MM.1S (cell line): ENCODE data around the gene FHDC1.

Experiments
- DNase-seq: peaks from one replicate; pipeline ENCODE4 v3.0.0-alpha.2; 2015
- H2AFZ ChIP-seq: fragments of 300-600 bp; sonication (generic); 2 replicates; pipeline ENCODE4 v1.6.0; 2016; ENCODE audit warnings: antibody characterized with exemption, low read length
- H3F3A ChIP-seq: fragments of 300-600 bp; sonication (generic); 2 replicates; pipeline ENCODE4 v1.6.1; 2016; ENCODE audit warnings: mild to moderate bottlenecking, antibody characterized with exemption, low read length, moderate library complexity, mixed read lengths; ENCODE audit not compliant: insufficient read depth
- H3K27ac ChIP-seq: fragments of 300-600 bp; sonication (generic); 2 replicates; pipeline ENCODE4 v1.5.1; 2016; ENCODE audit warnings: mild to moderate bottlenecking, low read length
- H3K27me3 ChIP-seq: fragments of 300-600 bp; sonication (generic); replicated peaks from 2 replicates; pipeline ENCODE4 v1.6.0; 2016; ENCODE audit warnings: low read length; ENCODE audit not compliant: insufficient read depth
- H3K36me3 ChIP-seq: fragments of 300-600 bp; sonication (generic); replicated peaks from 2 replicates; pipeline ENCODE4 v1.6.1; 2016; ENCODE audit warnings: mild to moderate bottlenecking, low read length, mixed read lengths; ENCODE audit not compliant: insufficient read depth
- H3K4me1 ChIP-seq: fragments of 300-600 bp; sonication (generic); 2 replicates; pipeline ENCODE4 v1.6.1; 2016; ENCODE audit warnings: low read length, mixed read lengths
- H3K4me2 ChIP-seq: fragments of 300-600 bp; sonication (generic); 2 replicates; pipeline ENCODE4 v1.6.0; 2016; ENCODE audit warnings: low read depth, low read length
- H3K4me3 ChIP-seq: fragments of 300-600 bp; sonication (generic); 2 replicates; pipeline ENCODE4 v1.5.1; 2016; ENCODE audit warnings: low read length, mixed read lengths
- H3K79me2 ChIP-seq: fragments of 300-600 bp; sonication (generic); 2 replicates; pipeline ENCODE4 v1.6.1; 2016; ENCODE audit warnings: mixed run types, low read length, mixed read lengths
- H3K9ac ChIP-seq: fragments of 300-600 bp; sonication (generic); 2 replicates; pipeline ENCODE4 v1.6.1; 2016; ENCODE audit warnings: low read length, mixed read lengths
- H3K9me2 ChIP-seq: fragments of 300-600 bp; sonication (generic); replicated peaks from 2 replicates; pipeline ENCODE4 v1.6.1; 2016; ENCODE audit warnings: mild to moderate bottlenecking, low read length, mixed read lengths; ENCODE audit not compliant: insufficient read depth
- H3K9me3 ChIP-seq: fragments of 300-600 bp; sonication (generic); replicated peaks from 2 replicates; pipeline ENCODE4 v1.6.1; 2016; ENCODE audit warnings: mild to moderate bottlenecking, low read length, mixed read lengths; ENCODE audit not compliant: insufficient read depth
- H4K20me1 ChIP-seq: fragments of 300-600 bp; sonication (generic); 2 replicates; pipeline ENCODE4 v1.6.1; 2016; ENCODE audit warnings: mild to moderate bottlenecking, low read length, moderate library complexity, mixed read lengths; ENCODE audit not compliant: insufficient read depth
- EZH2 ChIP-seq: fragments of 300-600 bp; sonication (generic); optimal IDR thresholded peaks from 2 replicates; pipeline ENCODE3; 2017; ENCODE audit warnings: low read depth, mild to moderate bottlenecking, antibody characterized with exemption, low read length, mixed read lengths
- EZH2phosphoT487 ChIP-seq: fragments of 300-600 bp; sonication (generic); IDR thresholded peaks from 2 replicates; pipeline ENCODE4 v1.6.1; 2018; ENCODE audit warnings: antibody characterized with exemption, low read length
- TF ChIP-seq, protein P1 (sequence below): fragments of 300-600 bp; sonication (generic); IDR thresholded peaks from 2 replicates; pipeline ENCODE4 v1.5.1; 2016; ENCODE audit warnings: antibody characterized with exemption, low read length, mixed read lengths

Gene FHDC1

DNA sequence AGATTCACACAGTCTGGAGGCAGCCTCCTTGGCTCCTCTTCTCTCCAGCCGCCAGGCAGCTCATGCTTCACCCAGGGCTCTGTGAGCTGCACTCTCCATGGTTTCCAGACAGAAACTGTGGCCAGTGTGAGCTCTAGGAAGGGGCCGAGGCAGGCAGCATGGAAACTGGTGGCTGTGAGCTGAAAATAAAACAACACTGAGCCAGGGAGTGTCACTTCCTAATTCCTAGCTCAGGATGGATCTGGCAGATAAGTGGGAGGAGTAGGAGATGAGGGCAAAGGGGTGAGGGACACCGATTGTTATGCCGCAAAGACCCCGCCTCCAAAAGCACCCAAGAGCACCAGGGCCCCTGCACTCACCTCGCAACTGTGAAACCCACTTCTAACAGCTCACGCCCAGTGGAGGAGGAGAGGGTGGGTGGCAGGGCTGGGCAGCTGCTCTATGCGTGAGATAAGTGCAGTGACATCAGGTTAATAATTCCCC, 69.8 kb downstream of the FHDC1 start:
- Histone ChIP-seq H3K4me3 (no peak overlapping the region), H3K27ac (no peak overlapping the region), H3K79me2 (no peaks in the 10 kb centered on the region), H3K36me3 (no peaks in the 10 kb centered on the region), H2AFZ (no peak overlapping the region), H3K4me2 (no peak overlapping the region), H3K9ac (no peak overlapping the region), H3K27me3 (no peaks in the 10 kb centered on the region), H4K20me1 (no peaks in the 10 kb centered on the region), H3K9me2 (no peaks in the 10 kb centered on the region), H3K9me3 (no peaks in the 10 kb centered on the region), H3K4me1 (no peaks in the 10 kb centered on the region), H3F3A (no peaks in the 10 kb centered on the region)
- DNase-seq: no peak
- TF ChIP-seq, protein P1, sequence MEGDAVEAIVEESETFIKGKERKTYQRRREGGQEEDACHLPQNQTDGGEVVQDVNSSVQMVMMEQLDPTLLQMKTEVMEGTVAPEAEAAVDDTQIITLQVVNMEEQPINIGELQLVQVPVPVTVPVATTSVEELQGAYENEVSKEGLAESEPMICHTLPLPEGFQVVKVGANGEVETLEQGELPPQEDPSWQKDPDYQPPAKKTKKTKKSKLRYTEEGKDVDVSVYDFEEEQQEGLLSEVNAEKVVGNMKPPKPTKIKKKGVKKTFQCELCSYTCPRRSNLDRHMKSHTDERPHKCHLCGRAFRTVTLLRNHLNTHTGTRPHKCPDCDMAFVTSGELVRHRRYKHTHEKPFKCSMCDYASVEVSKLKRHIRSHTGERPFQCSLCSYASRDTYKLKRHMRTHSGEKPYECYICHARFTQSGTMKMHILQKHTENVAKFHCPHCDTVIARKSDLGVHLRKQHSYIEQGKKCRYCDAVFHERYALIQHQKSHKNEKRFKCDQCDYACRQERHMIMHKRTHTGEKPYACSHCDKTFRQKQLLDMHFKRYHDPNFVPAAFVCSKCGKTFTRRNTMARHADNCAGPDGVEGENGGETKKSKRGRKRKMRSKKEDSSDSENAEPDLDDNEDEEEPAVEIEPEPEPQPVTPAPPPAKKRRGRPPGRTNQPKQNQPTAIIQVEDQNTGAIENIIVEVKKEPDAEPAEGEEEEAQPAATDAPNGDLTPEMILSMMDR: no peak
- TF ChIP-seq EZH2: no peak
- no peak for TF ChIP-seq EZH2phosphoT487

DNA sequence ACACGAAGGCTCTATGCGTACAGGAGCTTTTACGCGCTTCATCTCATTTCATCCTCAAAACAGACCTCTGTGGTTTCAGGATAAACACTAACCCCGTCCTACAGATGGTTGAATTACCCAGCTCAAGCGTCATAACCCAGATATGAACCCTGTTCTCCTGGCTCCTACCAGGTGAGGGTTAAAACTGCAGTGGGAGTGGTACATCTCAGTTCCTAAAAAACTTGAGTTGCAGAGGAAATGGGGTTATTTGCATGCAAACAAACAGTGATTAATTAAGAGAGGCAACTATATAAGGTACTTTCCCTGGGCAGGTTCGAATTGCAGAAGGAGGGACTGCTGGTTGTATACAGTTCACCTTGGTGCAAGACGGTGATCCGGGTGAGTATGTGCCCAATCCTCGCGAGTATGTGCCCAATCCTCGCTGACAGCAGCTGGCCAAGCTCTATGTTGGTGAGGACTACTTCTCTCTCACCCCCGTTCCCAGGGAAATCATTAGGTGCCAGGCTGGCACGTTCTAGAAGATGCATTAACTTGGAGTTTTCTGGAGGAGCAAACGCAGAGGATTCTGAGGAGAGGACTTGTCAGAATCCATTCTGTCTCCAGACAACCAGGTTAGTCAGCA, 72.6 kb downstream of the FHDC1 start:
- Histone ChIP-seq H3K79me2 (no peaks in the 10 kb centered on the region), H3K4me3 (no peak overlapping the region), H3K9ac (no peak overlapping the region), H3K9me3 (no peaks in the 10 kb centered on the region), H3K27ac (no peak overlapping the region), H3K4me1 (no peaks in the 10 kb centered on the region), H3K4me2 (no peak overlapping the region), H4K20me1 (no peaks in the 10 kb centered on the region), H3K36me3 (no peaks in the 10 kb centered on the region), H2AFZ (no peak overlapping the region), H3K27me3 (no peaks in the 10 kb centered on the region), H3K9me2 (no peaks in the 10 kb centered on the region), H3F3A (no peaks in the 10 kb centered on the region)
- DNase-seq: no peak
- TF ChIP-seq, protein P1: no peak
- no peak for TF ChIP-seq EZH2phosphoT487
- no peak for TF ChIP-seq EZH2

DNA sequence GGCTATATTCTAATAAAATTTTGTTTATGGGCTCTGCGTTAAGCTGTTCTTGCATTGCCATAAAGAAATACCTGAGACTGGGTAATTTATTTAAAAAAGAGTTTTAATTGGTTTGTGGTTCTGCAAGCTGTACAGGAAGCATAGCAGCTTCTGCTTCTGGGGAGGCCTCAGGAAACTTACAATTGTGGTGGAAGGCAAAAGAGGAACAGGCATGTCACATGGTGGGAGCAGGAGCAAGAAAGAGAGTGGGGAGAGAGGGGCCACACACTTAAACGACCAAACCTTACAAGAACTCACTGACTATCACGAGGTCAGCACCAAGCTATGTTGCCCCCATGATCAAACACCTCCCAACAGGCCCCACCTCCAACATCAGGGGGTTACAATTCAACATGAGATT, 74.0 kb downstream of the FHDC1 start:
- no peaks in the 10 kb centered on the region for H3K79me2 ChIP-seq
- no peaks in the 10 kb centered on the region for H3F3A ChIP-seq
- no peaks in the 10 kb centered on the region for H4K20me1 ChIP-seq
- H3K9me2 ChIP-seq: no peaks in the 10 kb centered on the region
- DNase-seq: no peak
- H3K4me3 ChIP-seq: no peak overlapping the region
- H3K4me1 ChIP-seq: no peaks in the 10 kb centered on the region
- H3K9me3 ChIP-seq: no peaks in the 10 kb centered on the region
- no peaks in the 10 kb centered on the region for H3K27me3 ChIP-seq
- H3K27ac ChIP-seq: no peak overlapping the region
- no peak overlapping the region for H3K4me2 ChIP-seq
- H2AFZ ChIP-seq: no peak overlapping the region
- no peak overlapping the region for H3K9ac ChIP-seq
- H3K36me3 ChIP-seq: no peaks in the 10 kb centered on the region
- TF ChIP-seq EZH2 (no peak), EZH2phosphoT487 (no peak)
- TF ChIP-seq, protein P1: no peak
